GM12878 (cell line): ENCODE measurements around the gene ABL1. TPM values are rescaled to one million over a fixed set of nuclear protein-coding genes. Genes with fewer than 3 reads are reported as not detected.

ENCODE experiments used
- ATAC-seq: fragments of 200-7000 bp; cut with Tn5 transposase; 3 replicates; pipeline ENCODE4 v1.9.1; 2020; ENCODE audit warnings: mild to moderate bottlenecking, moderate library complexity
- BruUV-seq: library from RNA; stranded (reverse); fragments of 400-500 nt; replicated peaks from 2 replicates; lab custom pipeline; 2021; lab: Mats Ljungman, UMichigan
- CTCF ChIA-PET: fragments of 300-600 bp; sonication (Branson Sonifier 250); formaldehyde crosslinking; extraction: SDS; loops from one replicate; lab custom pipeline; 2021; ENCODE audit warnings: inconsistent platforms; lab: Yijun Ruan, JAX
- POLR2A ChIA-PET: fragments of 350-600 bp; formaldehyde crosslinking; extraction: SDS; loops from one replicate; lab custom pipeline; 2021; ENCODE audit warnings: inconsistent platforms; lab: Charles Lee
- RAD21 ChIA-PET: fragments of 300-600 bp; sonication (Branson Sonifier 250); formaldehyde crosslinking; loops from one replicate; lab custom pipeline; 2023; ENCODE audit warnings: antibody characterized with exemption; ENCODE audit not compliant: unreplicated experiment; lab: Charles Lee
- SMC1A ChIA-PET: fragments of 300-600 bp; sonication (Branson Sonifier 250); formaldehyde crosslinking; loops from one replicate; lab custom pipeline; 2023; ENCODE audit not compliant: unreplicated experiment, uncharacterized antibody; lab: Charles Lee
- DNase-seq: peaks from one replicate; pipeline ENCODE4 v3.0.0-alpha.2; 2011; ENCODE audit warnings: low read depth, low spot score
- FAIRE-seq: peaks from 3 replicates; lab custom pipeline; 2011; peaks lifted over from hg19 to GRCh38; lab: Jason Lieb, UNC
- H2AFZ ChIP-seq: 2 replicates; pipeline ENCODE4 v1.6.0; 2011; ENCODE audit warnings: low read depth, low read length, control low read depth; ENCODE audit not compliant: control insufficient read depth
- H3K27ac ChIP-seq: 2 replicates; pipeline ENCODE4 v1.5.1; 2011; ENCODE audit warnings: control low read depth; ENCODE audit not compliant: control insufficient read depth, insufficient read depth
- H3K27me3 ChIP-seq, 2 experiments: replicated peaks in 1 of 2; 2 replicates each; pipeline versions ENCODE4 v1.6.0 to v1.6.1; 2011; ENCODE audit warnings: low read length in 1 of 2; ENCODE audit not compliant: control insufficient read depth in 2 of 2, insufficient read depth in 2 of 2
- H3K36me3 ChIP-seq, 2 experiments: 2 replicates each; pipeline ENCODE4 v1.5.1; 2011; ENCODE audit warnings: low read length in 1 of 2; ENCODE audit not compliant: control insufficient read depth in 2 of 2, insufficient read depth in 2 of 2
- H3K4me1 ChIP-seq: 2 replicates; pipeline ENCODE4 v1.6.1; 2011; ENCODE audit warnings: mild to moderate bottlenecking, low read length, moderate library complexity, mixed read lengths; ENCODE audit not compliant: control insufficient read depth, insufficient read depth
- H3K4me2 ChIP-seq: 2 replicates; pipeline ENCODE4 v1.6.0; 2011; ENCODE audit warnings: control low read depth; ENCODE audit not compliant: control insufficient read depth, insufficient read depth
- H3K4me3 ChIP-seq: fragments of 200-600 bp; sonication (generic); 2 replicates; pipeline ENCODE4 v1.5.1; 2016
- H3K79me2 ChIP-seq: 2 replicates; pipeline ENCODE4 v1.6.0; 2011; ENCODE audit warnings: low read length; ENCODE audit not compliant: control insufficient read depth, insufficient read depth
- H3K9ac ChIP-seq: 2 replicates; pipeline ENCODE4 v1.8.0; 2011; ENCODE audit warnings: low read length, control low read depth, mixed read lengths; ENCODE audit not compliant: control insufficient read depth, insufficient read depth
- H3K9me3 ChIP-seq: replicated peaks from 3 replicates; pipeline ENCODE4 v1.5.1; 2011; ENCODE audit warnings: mild to moderate bottlenecking, low read length; ENCODE audit not compliant: control insufficient read depth, insufficient read depth
- H4K20me1 ChIP-seq: 2 replicates; pipeline ENCODE4 v1.6.0; 2011; ENCODE audit not compliant: control insufficient read depth, insufficient read depth
- CREM ChIP-seq: IDR thresholded peaks from 2 replicates; pipeline ENCODE4 v1.6.1; 2014; ENCODE audit warnings: antibody characterized with exemption, low read depth
- HDAC6 ChIP-seq: fragments of 200-600 bp; sonication (generic); IDR thresholded peaks from one replicate; pipeline ENCODE4 v1.8.0; 2017; ENCODE audit warnings: antibody characterized with exemption; ENCODE audit not compliant: unreplicated experiment
- IKZF1 ChIP-seq: fragments of 450-650 bp; conservative IDR thresholded peaks from 2 replicates; pipeline ENCODE4 v1.6.1; 2017; ENCODE audit warnings: antibody characterized with exemption, mild to moderate bottlenecking
- IKZF2 ChIP-seq, 2 experiments: fragments of 450-650 bp; IDR thresholded peaks; 2 replicates each; pipeline ENCODE4 v1.6.1; 2017; ENCODE audit warnings: mild to moderate bottlenecking in 2 of 2, moderate library complexity in 2 of 2
- NR2F1 ChIP-seq: fragments of 450-650 bp; conservative IDR thresholded peaks from 2 replicates; pipeline ENCODE4 v1.6.1; 2017; ENCODE audit warnings: mild to moderate bottlenecking
- PAX8 ChIP-seq: fragments of 450-650 bp; IDR thresholded peaks from 2 replicates; pipeline ENCODE4 v1.6.1; 2017; ENCODE audit warnings: mild to moderate bottlenecking, moderate library complexity
- PKNOX1 ChIP-seq: fragments of 450-650 bp; IDR thresholded peaks from 2 replicates; pipeline ENCODE4 v1.6.1; 2016; ENCODE audit warnings: mild to moderate bottlenecking
- RAD51 ChIP-seq: fragments of 450-650 bp; IDR thresholded peaks from 2 replicates; pipeline ENCODE4 v1.6.1; 2016; ENCODE audit warnings: moderate library complexity, mild to moderate bottlenecking, inconsistent platforms
- SMAD5 ChIP-seq: IDR thresholded peaks from 2 replicates; pipeline ENCODE4 v1.6.1; 2016; ENCODE audit warnings: antibody characterized with exemption, low read depth
- STAT3 ChIP-seq: IDR thresholded peaks from 2 replicates; pipeline ENCODE4 v1.6.1; 2011; ENCODE audit warnings: low read depth, low read length, improper control_type of control experiment
- ZBTB11 ChIP-seq: fragments of 450-650 bp; formaldehyde crosslinking; IDR thresholded peaks from 2 replicates; pipeline ENCODE4 v1.5.0; 2022; ENCODE audit warnings: mild to moderate bottlenecking, missing genetic modification characterization
- ZNF592 ChIP-seq: fragments of 450-650 bp; IDR thresholded peaks from 2 replicates; pipeline ENCODE4 v1.6.1; 2017; ENCODE audit warnings: mild to moderate bottlenecking, moderate library complexity
- WGBS: methylation state at CpG from one replicate; pipeline ENCODE4 v1.1.6; 2016; ENCODE audit warnings: low lambda C conversion rate; ENCODE audit not compliant: insufficient replicate concordance, insufficient coverage; ENCODE audit errors: missing lambda C conversion rate; 5-methylcytosine and 5-hydroxymethylcytosine counted together
- in situ Hi-C: fragments of 300-500 bp; cut with MboI; formaldehyde crosslinking; loops from 9 replicates; pipeline ENCODE4 v1.14.3; 2018; ENCODE audit warnings: mixed read lengths
- intact Hi-C: fragments of 100-400 bp; cut with micrococcal nuclease; formaldehyde crosslinking; loops from one replicate; pipeline ENCODE4 v1.14.2; 2022; ENCODE audit not compliant: unreplicated experiment
- polyA plus RNA-seq, 11 experiments: library from polyadenylated mRNA; depleted of rRNA in 4 of 11; unstranded in 6 of 11; stranded (reverse) in 5 of 11; fragments of >200 nt; fragmentation: Nextera tagmentation in 4 of 11; fragmentation: Illumina TruSeq in 1 of 11; extraction: Ambion mirVana in 4 of 11; extraction: Trizol in 1 of 11; gene quantifications; 1 replicate in 1 of 11; 2 replicates in 10 of 11; pipeline versions ENCODE4 v1.2.1 to v1.2.3, GENCODE V29; 2011 to 2016; ENCODE audit warnings: inconsistent platforms in 2 of 11, missing spikeins in 2 of 11, low read depth in 1 of 11
- total RNA-seq, 4 experiments: library from RNA; depleted of rRNA in 3 of 4; stranded (reverse); fragments of >200 nt in 3 of 4; fragmentation: Illumina TruSeq in 1 of 4; extraction: Trizol in 1 of 4; gene quantifications; 2 replicates each; pipeline versions ENCODE4 v1.2.1 to v1.2.3, GENCODE V29; 2013 to 2021

The ABL1 gene
- total and polyA plus RNA-seq, 10 of the 15 experiments (the other 5 are each of a cell fraction or from before 2014, with no cell fraction given) = 0.79 to 51.5 (median 16.3) TPM

- TF ChIP-seq ZBTB11 = no peak
- no peak for TF ChIP-seq HDAC6
- no peak for TF ChIP-seq RAD51
- no peak for TF ChIP-seq IKZF1
- TF ChIP-seq NR2F1 = no peak
- TF ChIP-seq IKZF2 (IDR thresholded peaks at IDR 0.05) = no peak
- TF ChIP-seq, all 136 proteins: peak for 0
Measured at GRCh38 chr9:130877300-130877699, 42.2 kb downstream of the ABL1 start (continued).

GRCh38 chr9:130878295-130878694 is 43.2 kb downstream of the ABL1 start:
- ChIA-PET SMC1A (interaction anchor here (0.8 kb wide), 1 partner anchor 9 kb away, joined by 3 read pairs; no protein-coding TSS in a partner anchor), POLR2A (no interaction called here), CTCF (interaction anchor here (1.1 kb wide), 1 partner anchor 172 kb away, joined by 4 read pairs; no protein-coding TSS in a partner anchor), RAD21 (no interaction called here)
- in situ Hi-C loops = no loop called here
- Histone ChIP-seq H3K79me2 (no peaks in the 10 kb centered on the region), H3K9ac (no peak overlapping the region), H3K4me1 (no peaks in the 10 kb centered on the region), H4K20me1 (no peaks in the 10 kb centered on the region; the same call in 1 of the 2 replicates), H2AFZ (no peak overlapping the region), H3K4me3 (no peak overlapping the region), H3K27ac (no peak overlapping the region), H3K4me2 (no peak overlapping the region), H3K36me3 (peaks cover 31 to 34% of the 10 kb centered on the region in 2 experiments), H3K9me3 (no peaks in the 10 kb centered on the region), H3K27me3 (no peaks in the 10 kb centered on the region)
- no peak for ATAC-seq
- DNase-seq = no peak
- intact Hi-C loops = no loop called here
- no TSS peak for BruUV-seq
- no peak for FAIRE-seq
- WGBS = 98% methylated on average over 6 of the region's 6 CpGs
- TF ChIP-seq NR2F1 (no peak), CREM (no peak), PKNOX1 (no peak), SMAD5 (no peak), STAT3 (no peak), PAX8 (no peak), ZNF592 (no peak)
